Measurements from ENCODE around the gene SYNDIG1. TPM values are rescaled to one million over a fixed set of nuclear protein-coding genes. Genes with fewer than 3 reads are reported as not detected.

Gene SYNDIG1
- total RNA-seq, 2 experiments from 2014 or later = not detected

- ChIA-PET CTCF (no interaction called here), POLR2A (no interaction called here)
- Mint-ChIP-seq H3K27me3 (no peaks in the 10 kb centered on the region), H3K36me3 (ENCODE audit: low read depth) (no peaks in the 10 kb centered on the region), H3K9me3 (no peaks in the 10 kb centered on the region), H3K4me1 (no peaks in the 10 kb centered on the region), H3K4me3 (no peak overlapping the region), H3K27ac (no peak overlapping the region)
- DNase-seq = no peak
Measured at GRCh38 chr20:24439737-24440387, 29.6 kb upstream of the SYNDIG1 start.

- H3K27ac Mint-ChIP-seq = no peak overlapping the region
- CTCF ChIA-PET = no interaction called here
Measured at GRCh38 chr20:24441661-24442060, 27.8 kb upstream of the SYNDIG1 start.

GRCh38 chr20:24442909-24443308 is 26.5 kb upstream of the SYNDIG1 start:
- no peak overlapping the region for H3K27ac Mint-ChIP-seq
- CTCF ChIA-PET = no interaction called here
- no peaks in the 10 kb centered on the region for H3K4me1 Mint-ChIP-seq
- no peaks in the 10 kb centered on the region for H3K9me3 Mint-ChIP-seq
- no peak overlapping the region for H3K4me3 Mint-ChIP-seq
- DNase-seq = no peak
- H3K36me3 Mint-ChIP-seq (ENCODE audit: low read depth) = no peaks in the 10 kb centered on the region
- H3K27me3 Mint-ChIP-seq = no peaks in the 10 kb centered on the region
- POLR2A ChIA-PET = no interaction called here

More at GRCh38 chr20:24441661-24442060, 27.8 kb upstream of the SYNDIG1 start:
- no peak for DNase-seq
- Mint-ChIP-seq H3K4me1 (no peaks in the 10 kb centered on the region), H3K9me3 (no peaks in the 10 kb centered on the region), H3K4me3 (no peak overlapping the region), H3K36me3 (ENCODE audit: low read depth) (no peaks in the 10 kb centered on the region), H3K27me3 (no peaks in the 10 kb centered on the region)
- POLR2A ChIA-PET = no interaction called here

GRCh38 chr20:24443436-24443835 is 26.0 kb upstream of the SYNDIG1 start:
- ChIA-PET CTCF (no interaction called here), POLR2A (no interaction called here)
- Mint-ChIP-seq H3K36me3 (ENCODE audit: low read depth) (no peaks in the 10 kb centered on the region), H3K4me1 (no peaks in the 10 kb centered on the region), H3K27ac (no peak overlapping the region), H3K27me3 (no peaks in the 10 kb centered on the region), H3K9me3 (no peaks in the 10 kb centered on the region), H3K4me3 (no peak overlapping the region)
- no peak for DNase-seq

- DNase-seq = no peak
- no peaks in the 10 kb centered on the region for H3K36me3 Mint-ChIP-seq (ENCODE audit: low read depth)
- no peaks in the 10 kb centered on the region for H3K27me3 Mint-ChIP-seq
- ChIA-PET CTCF (no interaction called here), POLR2A (no interaction called here)
- no peak overlapping the region for H3K4me3 Mint-ChIP-seq
- H3K27ac Mint-ChIP-seq = no peak overlapping the region
- no peaks in the 10 kb centered on the region for H3K9me3 Mint-ChIP-seq
- H3K4me1 Mint-ChIP-seq = no peaks in the 10 kb centered on the region
Measured at GRCh38 chr20:24444526-24445190, 24.8 kb upstream of the SYNDIG1 start.

- Mint-ChIP-seq H3K4me3 (no peak overlapping the region), H3K27me3 (no peaks in the 10 kb centered on the region), H3K27ac (no peak overlapping the region), H3K4me1 (no peaks in the 10 kb centered on the region), H3K36me3 (ENCODE audit: low read depth) (no peaks in the 10 kb centered on the region), H3K9me3 (no peaks in the 10 kb centered on the region)
- DNase-seq = no peak
- CTCF ChIA-PET = no interaction called here
- POLR2A ChIA-PET = no interaction called here
Measured at GRCh38 chr20:24445510-24446170, 23.8 kb upstream of the SYNDIG1 start.

GRCh38 chr20:24446811-24447210 is 22.6 kb upstream of the SYNDIG1 start:
- CTCF ChIA-PET = no interaction called here

GRCh38 chr20:24448170-24448569 is 21.3 kb upstream of the SYNDIG1 start:
- H3K27me3 Mint-ChIP-seq = peaks cover 2% of the 10 kb centered on the region
- H3K9me3 Mint-ChIP-seq = no peaks in the 10 kb centered on the region
- POLR2A ChIA-PET = no interaction called here
- H3K4me3 Mint-ChIP-seq = no peak overlapping the region
- no peaks in the 10 kb centered on the region for H3K36me3 Mint-ChIP-seq (ENCODE audit: low read depth)
- CTCF ChIA-PET = no interaction called here
- no peak for DNase-seq
- no peaks in the 10 kb centered on the region for H3K4me1 Mint-ChIP-seq
- no peak overlapping the region for H3K27ac Mint-ChIP-seq

More at GRCh38 chr20:24446811-24447210, 22.6 kb upstream of the SYNDIG1 start:
- no peaks in the 10 kb centered on the region for H3K9me3 Mint-ChIP-seq
- no peaks in the 10 kb centered on the region for H3K27me3 Mint-ChIP-seq
- no peaks in the 10 kb centered on the region for H3K4me1 Mint-ChIP-seq
- DNase-seq = no peak
- POLR2A ChIA-PET = no interaction called here
- no peak overlapping the region for H3K27ac Mint-ChIP-seq
- no peak overlapping the region for H3K4me3 Mint-ChIP-seq
- no peaks in the 10 kb centered on the region for H3K36me3 Mint-ChIP-seq (ENCODE audit: low read depth)

- H3K27me3 Mint-ChIP-seq = peaks cover 2% of the 10 kb centered on the region
Measured at GRCh38 chr20:24449026-24449720, 20.3 kb upstream of the SYNDIG1 start.

GRCh38 chr20:24450177-24450576 is 19.3 kb upstream of the SYNDIG1 start:
- Mint-ChIP-seq H3K27ac (no peak overlapping the region), H3K4me1 (peaks cover 4% of the 10 kb centered on the region), H3K9me3 (no peaks in the 10 kb centered on the region), H3K4me3 (no peak overlapping the region), H3K36me3 (ENCODE audit: low read depth) (no peaks in the 10 kb centered on the region), H3K27me3 (peaks cover 2% of the 10 kb centered on the region)
- no peak for DNase-seq
- ChIA-PET POLR2A (no interaction called here), CTCF (no interaction called here)

More at GRCh38 chr20:24449026-24449720, 20.3 kb upstream of the SYNDIG1 start:
- no peaks in the 10 kb centered on the region for H3K36me3 Mint-ChIP-seq (ENCODE audit: low read depth)
- DNase-seq = no peak
- CTCF ChIA-PET = no interaction called here
- POLR2A ChIA-PET = no interaction called here
- H3K4me3 Mint-ChIP-seq = no peak overlapping the region
- no peaks in the 10 kb centered on the region for H3K9me3 Mint-ChIP-seq
- H3K4me1 Mint-ChIP-seq = peaks cover 4% of the 10 kb centered on the region
- H3K27ac Mint-ChIP-seq = no peak overlapping the region

- peaks cover 2% of the 10 kb centered on the region for H3K27me3 Mint-ChIP-seq
- no peaks in the 10 kb centered on the region for H3K9me3 Mint-ChIP-seq
- H3K4me3 Mint-ChIP-seq = no peak overlapping the region
- no peaks in the 10 kb centered on the region for H3K36me3 Mint-ChIP-seq (ENCODE audit: low read depth)
- no peak for DNase-seq
- H3K27ac Mint-ChIP-seq = no peak overlapping the region
- POLR2A ChIA-PET = no interaction called here
- peaks cover 4% of the 10 kb centered on the region for H3K4me1 Mint-ChIP-seq
- CTCF ChIA-PET = no interaction called here
Measured at GRCh38 chr20:24450624-24451376, 18.6 kb upstream of the SYNDIG1 start.

- Mint-ChIP-seq H3K27ac (no peak overlapping the region), H3K4me3 (no peak overlapping the region), H3K4me1 (peaks cover 4% of the 10 kb centered on the region), H3K27me3 (peaks cover 4% of the 10 kb centered on the region), H3K9me3 (no peaks in the 10 kb centered on the region), H3K36me3 (ENCODE audit: low read depth) (no peaks in the 10 kb centered on the region)
- ChIA-PET POLR2A (no interaction called here), CTCF (no interaction called here)
- no peak for DNase-seq
Measured at GRCh38 chr20:24451428-24451827, 18.0 kb upstream of the SYNDIG1 start.

GRCh38 chr20:24452016-24452415 is 17.4 kb upstream of the SYNDIG1 start:
- DNase-seq = no peak
- Mint-ChIP-seq H3K27ac (no peak overlapping the region), H3K27me3 (peaks cover 4% of the 10 kb centered on the region), H3K9me3 (no peaks in the 10 kb centered on the region), H3K36me3 (ENCODE audit: low read depth) (no peaks in the 10 kb centered on the region), H3K4me1 (peaks cover 4% of the 10 kb centered on the region), H3K4me3 (no peak overlapping the region)
- CTCF ChIA-PET = no interaction called here
- POLR2A ChIA-PET = no interaction called here
